Skeletal muscle tissue (tissue), 4 donors: ENCODE data around the gene BCL11B. TPM values are rescaled to one million over a fixed set of nuclear protein-coding genes. Genes with fewer than 3 reads are reported as not detected.

Source experiments
- H3K27ac ChIP-seq: one replicate; pipeline ENCODE4 v1.7.0; 2013; ENCODE audit warnings: mild to moderate bottlenecking, low read depth, low read length, inconsistent platforms
- H3K27me3 ChIP-seq, 3 donors: one replicate each; pipeline ENCODE4 v1.7.0; 2013; ENCODE audit warnings: low read length in 3 of 3; ENCODE audit not compliant: control insufficient read depth in 3 of 3, insufficient read depth in 3 of 3
- H3K36me3 ChIP-seq, 3 donors: one replicate each; pipeline ENCODE4 v1.7.0; 2013; ENCODE audit warnings: low read length in 3 of 3; ENCODE audit not compliant: control insufficient read depth in 3 of 3, insufficient read depth in 3 of 3
- H3K4me1 ChIP-seq, 3 donors: one replicate each; pipeline ENCODE4 v1.7.0; 2013; ENCODE audit warnings: low read length in 3 of 3, mild to moderate bottlenecking in 3 of 3; ENCODE audit not compliant: control insufficient read depth in 3 of 3, insufficient read depth in 3 of 3
- H3K4me3 ChIP-seq, 3 donors: one replicate each; pipeline ENCODE4 v1.7.0; 2013; ENCODE audit warnings: low read length in 3 of 3
- H3K9ac ChIP-seq, 3 donors: one replicate each; pipeline ENCODE4 v1.7.0; 2013; ENCODE audit warnings: low read length in 3 of 3, mild to moderate bottlenecking in 3 of 3, moderate library complexity in 2 of 3, low read depth in 1 of 3
- H3K9me3 ChIP-seq, 3 donors: one replicate each; pipeline ENCODE4 v1.7.0; 2013; ENCODE audit warnings: low read length in 3 of 3; ENCODE audit not compliant: control insufficient read depth in 3 of 3
- total RNA-seq: library from RNA; depleted of rRNA; stranded (reverse); fragments of >200 nt; gene quantifications from one replicate; pipeline ENCODE4 v1.2.3, GENCODE V29; 2014
- donor health status: Osteomylitis.

The BCL11B gene
- total RNA-seq, 1 donor from 2014 or later = 1.0 TPM

GRCh38 chr14:99255621-99256482 is 16.1 kb downstream of the BCL11B start:
- no peaks in the 10 kb centered on the region for H3K4me1 ChIP-seq
- H3K9me3 ChIP-seq = no peaks in the 10 kb centered on the region
- no peak overlapping the region for H3K27ac ChIP-seq
- no peak overlapping the region for H3K4me3 ChIP-seq
- no peak overlapping the region for H3K9ac ChIP-seq
- H3K27me3 ChIP-seq = peaks cover 10 to 43% (median 25%) of the 10 kb centered on the region in 3 donors
- H3K36me3 ChIP-seq = no peaks in the 10 kb centered on the region

- Histone ChIP-seq H3K27me3 (peaks cover 11 to 46% (median 23%) of the 10 kb centered on the region in 3 donors), H3K27ac (no peak overlapping the region), H3K36me3 (no peaks in the 10 kb centered on the region)
These were observed 17.5 kb downstream of the BCL11B start for GRCh38 chr14:99254328-99255009.

GRCh38 chr14:99253890-99254289 is 18.1 kb downstream of the BCL11B start:
- H3K27ac ChIP-seq = no peak overlapping the region
- H3K4me3 ChIP-seq = no peak overlapping the region

More at GRCh38 chr14:99254328-99255009, 17.5 kb downstream of the BCL11B start:
- no peaks in the 10 kb centered on the region for H3K4me1 ChIP-seq
- H3K4me3 ChIP-seq = no peak overlapping the region
- H3K9ac ChIP-seq = no peak overlapping the region
- H3K9me3 ChIP-seq = no peaks in the 10 kb centered on the region

GRCh38 chr14:99252940-99253868 is 18.8 kb downstream of the BCL11B start:
- no peaks in the 10 kb centered on the region for H3K4me1 ChIP-seq
- no peak overlapping the region for H3K9ac ChIP-seq
- H3K27me3 ChIP-seq = peaks cover 21 to 50% (median 32%) of the 10 kb centered on the region in 3 donors
- H3K9me3 ChIP-seq = no peaks in the 10 kb centered on the region
- no peak overlapping the region for H3K27ac ChIP-seq
- no peaks in the 10 kb centered on the region for H3K36me3 ChIP-seq
- no peak overlapping the region for H3K4me3 ChIP-seq

More at GRCh38 chr14:99253890-99254289, 18.1 kb downstream of the BCL11B start:
- H3K36me3 ChIP-seq = no peaks in the 10 kb centered on the region
- H3K27me3 ChIP-seq = peaks cover 15 to 46% (median 25%) of the 10 kb centered on the region in 3 donors
- no peaks in the 10 kb centered on the region for H3K9me3 ChIP-seq
- H3K4me1 ChIP-seq = no peaks in the 10 kb centered on the region
- no peak overlapping the region for H3K9ac ChIP-seq

- no peak overlapping the region for H3K27ac ChIP-seq
- peaks cover 24 to 49% (median 39%) of the 10 kb centered on the region in 3 donors for H3K27me3 ChIP-seq
- H3K4me3 ChIP-seq = no peak overlapping the region
- H3K9ac ChIP-seq = no peak overlapping the region
- H3K4me1 ChIP-seq = no peaks in the 10 kb centered on the region
- no peaks in the 10 kb centered on the region for H3K9me3 ChIP-seq
- no peaks in the 10 kb centered on the region for H3K36me3 ChIP-seq
These were observed 19.5 kb downstream of the BCL11B start for GRCh38 chr14:99252443-99252939.

GRCh38 chr14:99251721-99252120 is 20.3 kb downstream of the BCL11B start:
- Histone ChIP-seq H3K4me1 (no peaks in the 10 kb centered on the region), H3K4me3 (no peak overlapping the region), H3K36me3 (no peaks in the 10 kb centered on the region), H3K9me3 (no peaks in the 10 kb centered on the region), H3K9ac (no peak overlapping the region), H3K27me3 (peaks cover 27 to 54% (median 46%) of the 10 kb centered on the region in 3 donors), H3K27ac (no peak overlapping the region)

- H3K27ac ChIP-seq = no peak overlapping the region
These were observed 21.3 kb downstream of the BCL11B start for GRCh38 chr14:99250636-99251208.

GRCh38 chr14:99249389-99249788 is 22.6 kb downstream of the BCL11B start:
- Histone ChIP-seq H3K4me3 (no peak overlapping the region), H3K9me3 (no peaks in the 10 kb centered on the region), H3K9ac (no peak overlapping the region), H3K4me1 (no peaks in the 10 kb centered on the region), H3K36me3 (no peaks in the 10 kb centered on the region), H3K27me3 (peaks cover 41 to 68% (median 65%) of the 10 kb centered on the region in 3 donors), H3K27ac (no peak overlapping the region)

More at GRCh38 chr14:99250636-99251208, 21.3 kb downstream of the BCL11B start:
- peaks cover 36 to 59% (median 54%) of the 10 kb centered on the region in 3 donors for H3K27me3 ChIP-seq
- no peak overlapping the region for H3K4me3 ChIP-seq
- no peaks in the 10 kb centered on the region for H3K36me3 ChIP-seq
- H3K9me3 ChIP-seq = no peaks in the 10 kb centered on the region
- H3K4me1 ChIP-seq = no peaks in the 10 kb centered on the region
- H3K9ac ChIP-seq = no peak overlapping the region

GRCh38 chr14:99248761-99249171 is 23.2 kb downstream of the BCL11B start:
- Histone ChIP-seq H3K36me3 (no peaks in the 10 kb centered on the region), H3K4me1 (no peaks in the 10 kb centered on the region), H3K27me3 (peaks cover 42 to 67% (median 66%) of the 10 kb centered on the region in 3 donors), H3K9me3 (no peaks in the 10 kb centered on the region), H3K9ac (no peak overlapping the region), H3K27ac (no peak overlapping the region), H3K4me3 (no peak overlapping the region)
